BJ (cell line): ENCODE measurements around the gene PA2G4. TPM values are rescaled to one million over a fixed set of nuclear protein-coding genes. Genes with fewer than 3 reads are reported as not detected.

Experiments
- CTCF ChIA-PET: fragments of 350-600 bp; formaldehyde crosslinking; extraction: SDS; loops from one replicate; lab custom pipeline; 2021; ENCODE audit warnings: antibody characterized with exemption, inconsistent platforms; lab: Yijun Ruan, JAX
- POLR2A ChIA-PET: fragments of 300-600 bp; sonication (Branson Sonifier 250); formaldehyde crosslinking; extraction: SDS; loops from one replicate; lab custom pipeline; 2021; ENCODE audit warnings: antibody characterized with exemption; lab: Charles Lee
- DNase-seq: peaks from one replicate; pipeline ENCODE4 v3.0.0-alpha.2; 2011; ENCODE audit warnings: low read depth
- H3K27me3 ChIP-seq: 2 replicates; pipeline ENCODE4 v1.6.0; 2011; ENCODE audit warnings: low read length; ENCODE audit not compliant: control insufficient read depth, insufficient read depth
- H3K36me3 ChIP-seq: 2 replicates; pipeline ENCODE4 v1.5.1; 2011; ENCODE audit warnings: low read length; ENCODE audit not compliant: control insufficient read depth, insufficient read depth
- H3K4me3 ChIP-seq: 2 replicates; pipeline ENCODE4 v1.5.1; 2011; ENCODE audit warnings: low read depth, mild to moderate bottlenecking, control low read depth, low read length
- polyA plus RNA-seq: library from polyadenylated mRNA; depleted of rRNA; stranded (reverse); fragments of >200 nt; gene quantifications from 2 replicates; pipeline ENCODE4 v1.2.3, GENCODE V29; 2011
- TF ChIP-seq, protein P1 (sequence below): IDR thresholded peaks from 2 replicates; pipeline ENCODE4 v1.5.1; 2011; ENCODE audit warnings: low read depth, mild to moderate bottlenecking, control low read depth, inconsistent platforms, low read length, moderate library complexity; ENCODE audit not compliant: insufficient read depth

Gene PA2G4
- polyA plus RNA-seq, 1 experiment = 134 TPM

DNA sequence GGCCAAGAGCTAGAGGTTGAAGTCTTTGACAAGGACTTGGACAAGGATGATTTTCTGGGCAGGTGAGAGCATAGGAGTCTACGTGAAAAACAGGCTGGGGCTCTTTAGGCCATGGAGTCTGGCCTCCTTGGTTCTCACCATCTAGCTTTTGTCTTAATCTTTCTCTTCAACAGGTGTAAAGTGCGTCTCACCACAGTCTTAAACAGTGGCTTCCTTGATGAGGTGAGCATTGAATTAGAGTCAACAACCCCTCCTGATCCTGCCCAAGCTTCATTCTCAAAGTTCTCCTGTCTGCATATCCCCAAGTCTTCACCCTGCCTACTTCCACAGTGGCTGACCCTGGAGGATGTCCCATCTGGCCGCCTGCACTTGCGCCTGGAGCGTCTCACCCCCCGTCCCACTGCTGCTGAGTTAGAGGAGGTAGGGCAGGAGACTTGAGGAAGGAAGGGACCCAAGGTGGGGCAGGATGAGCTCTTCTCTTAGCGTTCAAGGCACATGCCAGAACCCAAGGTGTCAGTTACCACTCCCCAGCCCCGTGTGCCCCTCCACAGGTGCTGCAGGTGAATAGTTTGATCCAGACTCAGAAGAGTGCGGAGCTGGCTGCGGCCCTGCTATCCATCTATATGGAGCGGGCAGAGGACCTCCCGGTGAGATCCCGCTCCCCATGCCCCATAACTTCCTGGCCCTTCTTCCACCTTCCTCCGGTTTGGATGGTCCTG lies 33.7 kb downstream of the PA2G4 start:
- CTCF ChIA-PET = interaction anchor here (1.1 to 1.2 kb wide), 2 partner anchors 10 to 51 kb away, joined by 3 to 4 read pairs; partner anchors contain the start of genes ESYT1 and SMARCC2
- Histone ChIP-seq H3K4me3 (no peak overlapping the region), H3K36me3 (peaks cover 40% of the 10 kb centered on the region), H3K27me3 (no peaks in the 10 kb centered on the region)
- no peak for DNase-seq
- POLR2A ChIA-PET = no interaction called here
- TF ChIP-seq, protein P1, sequence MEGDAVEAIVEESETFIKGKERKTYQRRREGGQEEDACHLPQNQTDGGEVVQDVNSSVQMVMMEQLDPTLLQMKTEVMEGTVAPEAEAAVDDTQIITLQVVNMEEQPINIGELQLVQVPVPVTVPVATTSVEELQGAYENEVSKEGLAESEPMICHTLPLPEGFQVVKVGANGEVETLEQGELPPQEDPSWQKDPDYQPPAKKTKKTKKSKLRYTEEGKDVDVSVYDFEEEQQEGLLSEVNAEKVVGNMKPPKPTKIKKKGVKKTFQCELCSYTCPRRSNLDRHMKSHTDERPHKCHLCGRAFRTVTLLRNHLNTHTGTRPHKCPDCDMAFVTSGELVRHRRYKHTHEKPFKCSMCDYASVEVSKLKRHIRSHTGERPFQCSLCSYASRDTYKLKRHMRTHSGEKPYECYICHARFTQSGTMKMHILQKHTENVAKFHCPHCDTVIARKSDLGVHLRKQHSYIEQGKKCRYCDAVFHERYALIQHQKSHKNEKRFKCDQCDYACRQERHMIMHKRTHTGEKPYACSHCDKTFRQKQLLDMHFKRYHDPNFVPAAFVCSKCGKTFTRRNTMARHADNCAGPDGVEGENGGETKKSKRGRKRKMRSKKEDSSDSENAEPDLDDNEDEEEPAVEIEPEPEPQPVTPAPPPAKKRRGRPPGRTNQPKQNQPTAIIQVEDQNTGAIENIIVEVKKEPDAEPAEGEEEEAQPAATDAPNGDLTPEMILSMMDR = no peak

- ChIA-PET CTCF (interaction anchor here (1.5 to 4.0 kb wide), 4 partner anchors 10 to 16 kb away, joined by 3 to 21 read pairs (median 5); partner anchors contain the start of genes ESYT1 and MYL6B), POLR2A (no interaction called here)
- Histone ChIP-seq H3K36me3 (peaks cover 31% of the 10 kb centered on the region), H3K4me3 (no peak overlapping the region), H3K27me3 (no peaks in the 10 kb centered on the region)
- no peak for DNase-seq
- TF ChIP-seq, protein P1 = no peak
These were observed 37.8 kb downstream of the PA2G4 start for GRCh38 chr12:56141946-56142784.

- CTCF ChIA-PET = interaction anchor here (1.5 to 4.0 kb wide), 5 partner anchors 9 to 46 kb away, joined by 3 to 21 read pairs (median 7); partner anchors contain the start of genes ESYT1, MYL6B and SMARCC2
- DNase-seq = no peak
- Histone ChIP-seq H3K36me3 (peaks cover 22% of the 10 kb centered on the region), H3K4me3 (no peak overlapping the region), H3K27me3 (no peaks in the 10 kb centered on the region)
- POLR2A ChIA-PET = interaction anchor here (0.6 kb wide), 1 partner anchor 24 kb away, joined by 3 read pairs; no protein-coding TSS in a partner anchor
- TF ChIP-seq, protein P1 = no peak
These were observed 38.9 kb downstream of the PA2G4 start for GRCh38 chr12:56143217-56143616.

DNA sequence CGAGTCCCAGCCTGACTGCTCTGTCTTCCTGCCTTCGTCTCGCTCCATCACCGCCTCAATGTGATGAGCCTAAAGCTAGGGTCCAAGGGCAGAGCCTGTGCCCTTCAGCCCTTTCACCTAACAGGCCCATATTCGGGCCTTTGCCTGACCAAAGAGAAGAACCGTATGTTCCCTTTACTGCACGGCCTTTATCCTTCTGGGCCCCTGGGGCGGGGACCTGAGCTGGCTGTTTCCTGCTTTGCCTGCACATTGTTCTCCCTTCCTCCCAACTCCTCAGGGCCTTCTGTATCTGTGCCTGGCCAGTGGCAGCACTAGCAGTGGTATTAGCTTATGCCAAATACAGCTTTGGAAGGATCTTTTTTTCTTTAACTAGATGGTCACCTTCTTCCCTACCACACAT lies 39.5 kb downstream of the PA2G4 start:
- TF ChIP-seq, protein P1 = no peak
- Histone ChIP-seq H3K36me3 (peaks cover 21% of the 10 kb centered on the region), H3K27me3 (no peaks in the 10 kb centered on the region), H3K4me3 (no peak overlapping the region)
- no peak for DNase-seq
- CTCF ChIA-PET = interaction anchor here (0.9 to 4.0 kb wide), 4 partner anchors 16 to 46 kb away, joined by 3 to 21 read pairs (median 6); partner anchors contain the start of genes ESYT1 and SMARCC2
- POLR2A ChIA-PET = interaction anchor here (0.6 kb wide), 1 partner anchor 24 kb away, joined by 3 read pairs; no protein-coding TSS in a partner anchor
